Measurements from ENCODE around the gene PCDH9.
A peak's percentile ranks its signal among the peaks of the same experiment; 100 is the strongest.

The PCDH9 gene, protein sequence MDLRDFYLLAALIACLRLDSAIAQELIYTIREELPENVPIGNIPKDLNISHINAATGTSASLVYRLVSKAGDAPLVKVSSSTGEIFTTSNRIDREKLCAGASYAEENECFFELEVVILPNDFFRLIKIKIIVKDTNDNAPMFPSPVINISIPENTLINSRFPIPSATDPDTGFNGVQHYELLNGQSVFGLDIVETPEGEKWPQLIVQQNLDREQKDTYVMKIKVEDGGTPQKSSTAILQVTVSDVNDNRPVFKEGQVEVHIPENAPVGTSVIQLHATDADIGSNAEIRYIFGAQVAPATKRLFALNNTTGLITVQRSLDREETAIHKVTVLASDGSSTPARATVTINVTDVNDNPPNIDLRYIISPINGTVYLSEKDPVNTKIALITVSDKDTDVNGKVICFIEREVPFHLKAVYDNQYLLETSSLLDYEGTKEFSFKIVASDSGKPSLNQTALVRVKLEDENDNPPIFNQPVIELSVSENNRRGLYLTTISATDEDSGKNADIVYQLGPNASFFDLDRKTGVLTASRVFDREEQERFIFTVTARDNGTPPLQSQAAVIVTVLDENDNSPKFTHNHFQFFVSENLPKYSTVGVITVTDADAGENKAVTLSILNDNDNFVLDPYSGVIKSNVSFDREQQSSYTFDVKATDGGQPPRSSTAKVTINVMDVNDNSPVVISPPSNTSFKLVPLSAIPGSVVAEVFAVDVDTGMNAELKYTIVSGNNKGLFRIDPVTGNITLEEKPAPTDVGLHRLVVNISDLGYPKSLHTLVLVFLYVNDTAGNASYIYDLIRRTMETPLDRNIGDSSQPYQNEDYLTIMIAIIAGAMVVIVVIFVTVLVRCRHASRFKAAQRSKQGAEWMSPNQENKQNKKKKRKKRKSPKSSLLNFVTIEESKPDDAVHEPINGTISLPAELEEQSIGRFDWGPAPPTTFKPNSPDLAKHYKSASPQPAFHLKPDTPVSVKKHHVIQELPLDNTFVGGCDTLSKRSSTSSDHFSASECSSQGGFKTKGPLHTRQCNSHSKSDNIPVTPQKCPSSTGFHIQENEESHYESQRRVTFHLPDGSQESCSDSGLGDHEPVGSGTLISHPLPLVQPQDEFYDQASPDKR (N-terminal part only)

DNA sequence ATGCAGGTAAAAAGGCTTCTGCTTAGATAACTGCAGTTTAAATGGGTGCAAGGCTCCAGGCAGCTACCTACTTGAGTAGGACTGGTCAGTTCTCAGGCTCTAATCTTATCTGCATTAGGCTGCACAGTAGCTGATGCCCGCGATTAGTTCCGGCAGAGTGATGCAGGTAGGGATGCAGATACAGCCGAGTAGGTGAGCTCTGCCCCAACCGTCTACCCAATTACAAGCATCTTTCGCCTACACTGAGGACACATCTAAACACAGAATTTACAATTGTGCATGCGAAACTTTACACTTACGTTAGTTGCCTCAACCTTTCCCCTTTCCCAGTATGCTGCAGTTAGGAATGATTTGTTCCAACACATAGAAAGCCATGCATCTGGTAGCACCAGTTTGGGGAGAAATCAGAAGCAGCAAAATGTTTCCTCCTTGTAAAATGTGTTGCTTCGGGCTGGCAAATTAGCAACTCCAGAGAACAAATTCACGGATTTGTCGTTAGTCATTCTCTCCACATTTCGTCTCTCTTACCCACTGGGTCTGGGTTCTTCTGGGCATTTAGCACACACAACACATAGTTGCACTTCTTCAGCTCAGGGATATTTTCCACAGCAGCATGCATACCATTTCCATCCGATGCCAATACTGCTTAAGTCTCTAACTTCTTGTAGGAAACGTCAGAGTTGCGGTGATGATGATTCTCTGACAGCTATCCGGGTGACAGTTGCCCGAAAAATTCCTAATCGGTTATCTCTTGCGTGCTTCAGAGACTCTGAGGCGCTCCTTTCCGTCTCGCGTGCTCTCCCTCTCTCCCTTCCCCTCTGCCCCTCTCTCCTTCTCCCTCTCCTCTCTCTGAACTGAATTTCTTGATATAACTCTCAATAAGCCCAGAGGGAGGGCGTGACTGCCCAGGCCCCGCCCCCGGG is at the start of gene PCDH9:
Gene PCDH9, minus strand, starts transcription at position 856 of the 923 bp plus-strand sequence. CDS start 1,896 bp downstream, outside the sequence.
- DNase-seq, result peak; percentile 3

DNA sequence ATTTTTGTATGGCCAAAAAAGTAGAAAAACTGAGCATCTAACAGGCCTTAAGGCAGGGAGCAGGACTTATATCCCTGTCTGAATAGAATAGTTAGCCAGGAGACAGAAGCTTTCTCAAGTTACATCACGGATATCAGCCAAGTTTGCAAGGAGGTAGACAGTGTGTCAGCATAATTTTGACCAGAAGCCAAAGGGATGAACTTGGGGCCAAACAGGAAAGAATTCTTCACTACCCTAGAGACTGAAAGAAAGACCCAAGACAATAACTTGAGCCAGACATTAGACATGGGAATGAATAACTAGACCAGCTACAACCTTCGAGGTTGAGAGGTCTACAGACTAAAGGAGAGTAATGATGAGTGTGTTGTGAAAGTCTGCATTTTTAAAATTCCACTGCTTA is 48.1 kb upstream of the PCDH9 start:
- DNase-seq, result no peak

DNA sequence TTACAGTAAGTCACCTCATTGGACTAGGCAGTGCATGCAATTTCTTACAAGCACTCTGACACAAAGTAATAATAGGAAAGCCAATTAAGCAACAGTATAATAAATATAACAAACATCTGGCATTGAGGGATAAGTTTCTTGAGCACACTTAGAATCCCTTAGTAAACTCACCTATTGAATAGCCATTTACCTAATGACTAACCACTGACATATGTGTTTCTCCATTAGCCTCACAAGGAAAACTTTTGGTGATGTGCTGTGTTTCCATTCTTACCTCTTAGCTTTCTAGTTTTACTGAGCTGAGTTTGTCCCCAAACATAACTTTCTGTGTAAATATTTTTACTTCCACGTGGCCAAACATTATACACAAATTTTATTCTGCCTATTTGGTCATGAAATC is 47.4 kb upstream of the PCDH9 start:
- DNase-seq, result no peak

GRCh38 chr13:67275351-67275960 is 45.3 kb upstream of the PCDH9 start:
- no peak for DNase-seq

DNA sequence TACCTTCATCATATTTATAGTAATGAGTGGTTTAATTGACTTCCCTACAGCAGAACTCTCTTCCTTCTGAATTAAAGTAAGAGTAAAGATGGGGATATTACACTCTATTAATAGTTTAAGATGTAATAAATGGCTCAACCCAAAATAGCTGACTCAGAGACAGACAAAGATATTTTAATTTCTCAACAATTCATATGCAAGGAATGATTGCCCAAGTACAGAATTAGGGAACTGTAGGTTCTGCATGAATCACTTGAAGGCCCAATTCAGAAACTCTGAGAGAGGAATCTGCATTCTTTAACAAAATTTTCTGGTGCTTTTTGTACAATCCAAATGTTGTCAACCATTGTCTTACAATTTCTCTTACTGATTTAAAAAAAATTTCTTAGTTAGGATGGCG is 42.9 kb upstream of the PCDH9 start:
- DNase-seq, result no peak

DNA sequence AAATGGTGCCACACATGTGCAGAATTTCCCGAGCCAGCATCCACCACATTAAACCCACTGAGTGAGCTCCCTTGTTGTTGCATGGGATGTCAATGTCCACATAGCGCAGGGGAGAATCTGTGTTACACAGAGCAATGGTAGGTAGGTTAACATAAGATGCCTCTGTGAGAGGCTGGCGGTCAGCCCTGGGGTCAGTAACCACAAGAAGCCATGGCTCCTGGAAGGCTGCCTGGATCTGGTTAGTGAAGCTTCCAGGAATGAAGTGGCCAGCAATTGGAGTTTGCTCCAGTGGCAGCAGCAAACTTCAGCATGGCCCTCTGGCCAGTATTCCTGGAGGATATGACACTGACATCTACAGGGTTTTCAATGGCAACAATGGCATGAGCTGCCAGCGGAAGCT is 37.0 kb upstream of the PCDH9 start:
- no peak for DNase-seq

- DNase-seq, result no peak
Observed at GRCh38 chr13:67259208-67259607, 29.1 kb upstream of the PCDH9 start.

DNA sequence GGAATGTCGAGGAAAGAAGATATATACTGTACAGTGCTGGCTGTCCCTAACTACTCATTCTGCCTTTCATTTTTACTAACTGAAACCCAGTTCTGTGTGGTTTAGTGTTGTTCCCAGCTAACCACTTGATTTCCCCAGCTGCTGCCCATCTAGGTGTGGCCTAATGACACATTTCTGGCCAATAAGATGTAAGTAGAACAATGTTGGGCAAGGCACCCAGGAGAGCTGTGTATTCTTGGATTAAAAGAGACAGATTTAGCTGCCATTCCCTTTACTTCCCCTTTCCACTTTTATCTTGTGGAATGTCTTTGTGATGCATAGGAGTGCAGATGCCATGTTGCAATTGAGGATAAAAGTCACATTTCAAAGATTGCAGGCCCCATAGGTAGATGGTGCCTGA is 28.3 kb upstream of the PCDH9 start:
- no peak for DNase-seq

GRCh38 chr13:67238861-67239260 is 8.7 kb upstream of the PCDH9 start:
- no peak for DNase-seq

DNA sequence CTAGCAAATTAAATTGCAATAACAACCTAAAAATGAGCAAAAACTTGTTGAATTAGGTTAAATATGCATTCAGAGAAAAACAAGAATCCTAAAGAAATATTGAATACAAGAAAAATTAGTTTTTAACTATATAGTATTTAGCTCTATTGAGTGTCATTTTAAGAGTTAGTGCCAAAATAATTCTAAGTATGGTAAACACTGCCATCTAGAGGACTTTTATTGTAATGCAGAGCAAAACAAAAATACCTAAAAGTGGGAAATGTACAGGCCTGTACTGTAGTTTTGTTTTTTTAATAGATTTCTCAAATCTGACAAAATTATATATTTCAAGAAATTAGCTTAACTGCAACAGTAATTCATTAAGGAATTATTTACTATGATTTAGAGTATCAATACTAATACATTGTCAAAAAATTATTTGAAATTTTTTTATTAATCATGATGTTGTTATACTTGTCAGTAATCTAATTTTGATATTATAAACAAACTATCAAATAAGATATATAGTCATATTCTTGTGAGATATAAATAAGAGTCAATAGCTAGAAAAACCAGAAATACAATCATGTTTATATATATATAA is 8.2 kb upstream of the PCDH9 start:
- no peak for DNase-seq

DNA sequence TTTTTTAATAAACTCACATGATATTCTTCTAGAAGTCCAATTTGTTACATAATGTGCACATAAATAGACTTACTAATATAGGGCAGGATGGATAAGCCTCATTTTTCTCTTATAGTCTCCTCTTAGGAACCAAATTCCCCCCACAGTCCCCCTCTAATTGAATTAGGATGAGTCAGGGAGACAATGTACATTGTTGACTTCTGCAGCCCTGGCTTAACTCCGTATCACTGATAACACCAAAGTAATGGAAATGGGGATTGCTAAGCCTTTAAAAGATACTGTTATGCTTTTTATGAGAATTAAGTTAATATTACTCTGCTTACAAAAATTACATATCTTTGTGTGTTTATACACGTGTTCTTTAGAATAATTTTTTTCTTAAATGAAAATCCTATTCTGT is 5.1 kb upstream of the PCDH9 start:
- no peak for DNase-seq

GRCh38 chr13:67232384-67232783 is 2.2 kb upstream of the PCDH9 start:
- DNase-seq, result no peak

DNA sequence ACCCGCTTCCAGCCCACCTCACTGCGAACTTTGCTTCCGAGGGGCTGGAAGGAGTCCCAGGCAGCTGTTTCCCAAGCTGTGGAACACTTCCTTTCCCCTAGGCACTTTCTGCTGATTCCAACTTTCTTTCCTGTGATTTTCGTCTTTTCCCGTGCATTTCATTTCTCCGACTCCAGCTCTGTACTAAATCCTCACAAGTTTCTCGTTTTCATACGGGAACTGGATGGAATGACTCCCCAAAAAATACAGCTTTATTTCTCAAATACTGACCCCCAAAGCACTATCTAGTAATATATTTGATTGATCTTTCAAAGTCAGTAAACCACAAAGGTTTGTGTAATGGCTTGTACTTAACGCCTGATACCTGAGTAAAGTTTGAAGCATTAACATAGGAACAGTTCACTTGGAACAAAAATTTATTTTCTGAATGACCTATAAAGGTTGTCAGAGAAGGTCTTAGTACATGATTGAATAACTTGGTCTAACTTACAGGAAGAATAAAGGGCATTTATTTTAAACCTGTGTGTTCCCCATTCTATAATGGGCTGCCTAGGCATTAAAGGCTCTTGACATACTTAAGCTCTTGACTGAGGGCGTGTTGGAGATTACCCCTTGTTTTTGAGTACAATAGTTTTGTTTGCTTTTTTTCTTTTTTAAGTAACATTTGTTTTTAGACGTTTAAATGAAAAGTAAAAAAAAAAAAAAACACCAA is 1.3 kb upstream of the PCDH9 start:
- no peak for DNase-seq

DNA sequence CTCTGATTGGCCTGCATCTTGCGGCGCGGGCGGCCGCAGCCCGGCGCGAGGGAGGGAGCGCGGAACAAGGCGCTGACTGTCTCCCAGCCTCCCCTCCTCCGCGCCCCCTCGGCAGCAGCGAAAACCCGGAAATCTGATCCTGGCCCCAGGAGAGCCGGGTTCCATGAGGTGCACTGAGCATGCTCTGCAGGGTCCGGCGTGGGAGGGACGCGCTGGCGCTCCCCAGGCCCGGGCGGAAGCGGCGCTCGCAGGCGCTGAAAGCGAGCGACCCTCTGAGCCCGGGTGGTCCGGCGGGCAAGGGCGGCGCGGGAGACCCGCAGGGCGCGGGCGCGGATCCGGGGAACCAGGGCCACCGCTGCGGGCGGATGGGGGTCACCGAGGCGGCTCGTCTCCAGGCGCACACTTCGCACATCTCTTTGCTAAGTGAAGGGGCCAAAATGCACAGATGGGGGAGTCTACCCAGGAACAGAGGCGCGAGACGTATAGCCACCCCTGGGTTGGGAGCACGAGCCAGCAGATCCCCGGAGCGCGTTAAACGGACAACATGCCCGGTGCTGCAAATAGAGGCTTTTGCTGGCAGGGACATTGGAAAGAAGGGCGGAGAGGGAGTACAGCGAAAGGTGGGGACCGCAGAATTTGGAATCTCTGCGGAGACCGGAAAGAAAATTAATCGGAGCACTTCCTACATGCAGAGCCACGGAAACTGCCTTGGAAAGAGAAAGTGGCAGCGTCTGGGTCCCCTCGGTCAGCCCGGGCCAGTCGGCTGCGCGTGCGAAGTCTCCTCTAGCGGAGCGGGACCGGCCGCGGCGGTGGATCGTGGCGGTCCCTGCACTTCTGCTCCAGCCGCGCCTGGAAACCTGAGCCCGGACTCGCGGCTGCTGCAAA is 510 bp upstream of the PCDH9 start:
- DNase-seq, result peak; percentile 92

- DNase-seq, result no peak
Observed at GRCh38 chr13:67228916-67229315, 1.2 kb downstream of the PCDH9 start.

GRCh38 chr13:67228031-67228430 is 2.1 kb downstream of the PCDH9 start:
- no peak for DNase-seq

GRCh38 chr13:67227131-67227983 is 2.8 kb downstream of the PCDH9 start:
- DNase-seq, result no peak

DNA sequence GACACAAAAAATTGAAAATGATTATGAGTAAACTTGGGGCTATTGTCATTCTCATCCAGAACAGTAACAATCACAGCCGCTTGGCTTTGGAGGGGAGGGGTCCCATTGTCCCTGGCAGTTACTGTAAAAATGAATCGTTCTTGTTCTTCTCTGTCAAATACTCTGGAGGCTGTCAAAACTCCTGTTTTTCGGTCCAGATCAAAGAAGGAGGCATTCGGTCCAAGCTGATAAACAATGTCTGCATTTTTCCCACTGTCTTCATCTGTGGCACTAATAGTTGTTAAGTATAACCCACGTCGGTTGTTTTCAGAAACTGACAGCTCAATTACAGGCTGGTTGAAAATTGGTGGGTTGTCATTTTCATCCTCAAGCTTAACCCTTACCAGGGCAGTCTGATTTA is 3.4 kb downstream of the PCDH9 start:
- DNase-seq, result no peak
